Activated T-cell treated with anti-CD3 and anti-CD28 coated beads for 48 hours (primary cell): ENCODE measurements around the gene C6orf132.

ENCODE experiments used
- DNase-seq: peaks from one replicate; pipeline ENCODE4 v3.0.0-alpha.2; 2020; ENCODE audit warnings: low read depth

Gene C6orf132

DNA sequence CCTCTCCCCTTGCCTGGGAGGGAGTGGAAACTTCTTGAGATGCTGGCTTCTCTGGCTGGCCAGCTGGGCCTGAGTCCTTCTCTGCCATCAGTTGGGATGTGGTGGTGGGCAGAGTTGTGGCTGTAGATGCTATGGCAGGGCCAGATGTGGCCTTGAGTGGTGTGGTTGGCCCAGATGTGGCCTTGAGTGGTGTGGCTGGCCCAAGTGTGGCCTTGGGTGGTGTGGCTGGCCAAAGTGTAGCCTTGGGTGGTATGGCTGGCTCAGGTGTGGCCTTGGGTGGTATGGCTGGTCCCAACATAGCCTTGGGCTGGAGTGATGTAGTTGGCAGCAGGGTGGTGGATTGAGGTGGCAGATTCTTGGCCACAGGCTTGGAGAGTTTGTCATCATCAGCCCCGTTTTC, 36.7 kb downstream of the C6orf132 start:
- no peak for DNase-seq

DNA sequence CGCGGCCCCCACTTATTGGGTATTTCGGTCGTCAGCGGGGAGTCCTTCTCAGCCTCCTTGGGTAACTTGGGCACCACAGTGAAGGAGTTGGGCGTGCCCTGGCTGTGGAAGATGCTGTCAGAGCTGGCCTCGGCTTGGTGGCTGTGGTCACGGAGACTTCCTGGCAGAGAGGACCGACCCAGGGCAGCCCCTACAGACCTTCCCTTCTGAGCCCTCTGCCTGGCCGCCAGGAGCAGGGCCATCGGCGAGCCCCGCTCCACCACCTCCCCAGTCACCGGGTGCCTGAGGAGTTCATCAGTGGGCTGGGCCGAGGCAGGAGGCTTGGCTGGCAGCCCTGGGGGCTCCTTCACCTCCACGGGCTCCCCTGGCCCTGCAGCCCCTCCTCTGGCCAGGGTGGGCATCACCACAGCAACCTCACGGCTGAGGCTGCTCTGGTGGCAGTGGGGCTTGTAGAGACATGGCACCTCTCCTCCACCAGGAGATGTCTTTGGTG, 37.2 kb downstream of the C6orf132 start:
- DNase-seq, result no peak

DNA sequence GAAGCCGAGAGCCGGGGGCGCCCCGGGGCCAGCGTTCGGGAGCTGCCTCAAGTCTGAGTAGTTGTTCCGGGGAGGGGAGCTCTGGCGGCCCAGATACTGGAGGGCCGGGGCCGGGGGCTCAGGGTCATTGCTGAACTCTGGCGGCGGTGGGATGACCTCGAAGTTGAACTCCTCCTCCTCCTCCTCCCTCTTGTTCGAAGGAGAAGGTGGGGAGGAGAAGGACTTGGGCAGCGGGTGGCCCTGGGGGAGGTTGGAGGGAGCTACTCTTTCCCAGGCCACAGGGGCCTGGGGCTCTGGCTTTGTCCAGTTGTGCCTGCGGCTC, 37.7 kb downstream of the C6orf132 start:
- DNase-seq, result no peak

DNA sequence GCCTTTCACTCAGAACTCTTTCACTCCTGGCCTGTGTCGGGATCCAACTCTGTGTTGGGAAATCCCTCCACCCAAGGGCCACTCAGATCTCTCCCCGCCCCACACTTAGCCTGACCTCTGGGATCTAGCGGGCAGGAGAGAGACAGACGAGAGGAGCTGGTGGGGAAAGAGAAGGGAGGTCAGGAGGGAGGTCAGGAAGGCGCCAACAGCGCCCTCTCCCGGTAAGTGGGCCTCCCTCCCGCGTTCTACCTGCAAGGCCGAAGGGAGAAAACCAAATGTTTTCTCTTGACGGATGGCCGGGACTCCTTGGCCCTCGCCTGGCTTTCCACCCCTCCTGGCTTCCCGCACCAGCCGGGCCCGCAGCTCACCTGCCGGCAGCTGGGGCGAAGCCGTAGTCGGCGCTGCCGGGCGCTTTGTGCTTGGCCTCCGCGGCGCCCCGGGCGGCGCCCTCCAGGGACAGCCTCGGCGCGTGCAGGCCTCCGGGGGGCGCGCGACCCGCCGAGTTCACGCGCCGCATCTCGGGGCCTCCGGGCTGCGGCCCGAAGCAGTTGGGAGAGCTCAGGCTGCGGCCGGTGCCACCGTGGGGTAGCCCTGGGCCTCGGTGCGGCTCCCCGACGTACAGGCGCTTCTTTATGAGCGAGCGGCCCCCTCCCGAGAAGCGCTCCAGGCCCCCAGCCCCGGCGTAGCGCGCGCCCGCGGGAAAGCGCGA, 38.2 kb downstream of the C6orf132 start:
- DNase-seq, result peak; percentile 78

DNA sequence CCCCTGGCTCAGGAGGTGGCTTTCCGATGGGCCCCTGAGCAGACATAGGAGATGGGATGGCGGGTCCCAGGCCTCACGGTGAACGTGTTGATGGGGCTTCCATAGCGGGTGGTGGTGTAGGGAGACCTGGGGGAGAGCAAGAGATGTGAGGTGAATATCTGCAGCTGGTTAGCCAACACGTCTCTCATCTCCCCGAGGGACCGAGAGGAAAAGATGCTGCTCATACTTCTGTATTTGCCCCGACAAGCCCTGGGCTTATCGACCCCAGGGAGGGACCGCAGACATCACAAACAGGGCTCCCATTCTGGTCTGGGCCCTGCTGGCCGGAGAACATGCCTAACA, 38.7 kb downstream of the C6orf132 start:
- DNase-seq, result no peak

DNA sequence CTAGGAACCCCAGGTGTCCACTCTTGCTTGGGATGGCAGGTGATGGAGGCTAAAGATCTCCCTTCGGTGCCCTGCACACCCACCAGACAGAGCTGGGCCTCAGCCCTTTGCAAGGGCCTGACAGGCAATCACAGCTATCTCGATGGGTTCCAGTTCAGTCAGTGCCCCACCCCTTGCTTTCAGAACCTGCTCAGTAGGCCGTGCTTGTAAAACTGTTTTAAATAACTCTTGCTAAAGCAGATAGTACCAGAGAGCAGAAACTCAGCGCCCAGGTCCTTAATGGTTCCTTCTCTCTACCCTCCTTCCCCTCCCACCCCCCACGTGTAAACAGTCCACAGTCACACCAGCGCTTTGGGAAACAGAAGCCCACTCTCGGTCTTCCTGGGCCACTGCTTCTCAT, 39.2 kb downstream of the C6orf132 start:
- DNase-seq, result no peak

DNA sequence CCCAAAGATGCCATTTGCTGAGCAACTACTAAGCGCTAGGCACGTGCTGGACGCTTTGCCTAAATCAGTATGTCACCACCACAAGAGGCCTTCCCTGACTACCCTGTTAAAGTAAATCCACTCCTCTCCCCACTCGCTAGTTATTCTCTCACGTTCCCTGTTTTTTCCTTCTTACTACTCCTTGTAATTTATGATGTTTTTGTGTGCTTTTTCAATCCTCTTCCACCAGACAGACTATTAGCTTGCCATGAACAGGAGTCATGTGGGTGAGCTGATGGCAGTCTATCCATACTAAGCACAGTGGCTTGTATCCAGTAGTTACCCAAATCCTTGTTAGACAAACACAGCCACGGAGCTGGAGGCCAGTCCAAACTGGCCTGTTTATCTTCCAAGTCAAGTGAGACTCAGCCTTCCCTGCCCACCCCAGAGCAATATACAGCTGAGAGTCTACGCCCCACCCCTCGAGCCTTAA, 41.2 kb downstream of the C6orf132 start:
- DNase-seq, result no peak

DNA sequence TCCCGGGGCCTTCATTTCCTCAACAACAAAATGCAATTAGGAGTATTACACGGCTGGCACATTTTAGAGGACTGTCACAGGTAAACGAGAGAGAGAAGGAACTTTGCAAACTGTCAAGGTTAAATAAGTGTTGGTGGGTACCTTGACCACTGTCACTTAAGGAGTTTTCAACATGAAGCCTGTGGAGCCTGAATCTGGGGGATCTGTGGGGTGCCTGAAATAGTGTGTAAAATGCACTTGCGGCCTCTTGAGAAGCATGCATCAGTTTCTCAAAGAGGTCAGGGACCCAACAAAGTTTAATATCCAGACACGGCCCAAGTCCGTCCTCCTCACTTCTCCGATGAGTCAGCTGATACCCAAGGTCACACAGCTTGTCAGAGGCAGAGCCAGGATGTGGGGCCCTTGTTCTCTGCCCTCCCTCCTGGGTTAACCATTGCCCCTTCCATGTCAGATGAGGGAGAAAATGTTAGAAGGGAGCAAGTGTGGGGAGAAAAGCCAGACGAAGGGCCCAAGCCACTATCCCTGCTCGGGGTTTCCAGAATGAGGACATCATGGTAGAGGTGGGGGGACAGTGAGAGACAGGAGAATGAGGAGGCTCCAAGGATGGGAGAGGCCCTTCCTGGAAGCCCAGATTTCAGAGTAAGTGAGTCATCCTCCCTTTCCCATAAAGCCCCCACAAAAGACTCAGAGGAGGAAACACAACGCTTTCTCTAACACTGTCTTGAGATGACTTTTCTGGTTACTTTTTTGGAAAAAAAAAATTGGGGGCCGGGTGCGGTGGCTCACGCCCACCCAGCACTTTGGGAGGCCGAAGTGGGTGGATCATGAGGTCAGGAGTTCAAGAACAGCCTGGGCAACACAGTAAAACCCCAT, 42.2 kb downstream of the C6orf132 start:
- peak; percentile 41 for DNase-seq

DNA sequence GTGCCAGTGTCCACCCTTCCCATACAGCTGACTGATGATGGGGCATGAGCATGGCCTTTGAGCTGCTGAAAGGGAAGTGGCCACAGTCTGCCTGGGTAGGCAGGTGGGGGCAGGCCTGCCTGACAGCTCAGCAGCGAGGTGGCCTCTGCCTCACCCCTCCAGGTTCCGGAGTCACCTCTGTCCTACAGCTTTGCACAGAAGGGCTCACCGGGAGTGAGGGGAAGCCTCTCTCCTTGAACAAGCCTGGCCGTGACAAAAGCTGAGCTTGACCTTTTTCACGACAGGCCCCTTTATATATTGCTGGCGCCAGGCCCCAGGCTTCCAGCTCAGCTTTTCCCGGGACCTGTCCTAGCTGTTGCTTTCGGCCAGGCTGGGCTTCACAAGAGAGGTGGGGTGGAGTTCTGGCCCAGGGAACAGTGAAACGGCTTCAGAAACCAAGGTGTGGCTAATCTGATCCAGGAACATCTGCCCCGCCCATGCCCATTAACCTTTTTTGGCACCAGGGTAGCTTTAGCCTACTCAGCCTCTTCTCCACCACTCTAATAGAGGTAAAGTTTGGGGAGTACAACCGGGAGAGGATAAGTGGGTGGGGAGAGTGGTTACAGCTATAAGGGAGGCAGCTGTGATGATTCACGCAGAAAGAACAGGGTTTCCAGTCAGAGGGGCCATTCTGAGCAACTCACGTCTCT, 42.9 kb downstream of the C6orf132 start:
- peak; percentile 38 for DNase-seq

DNA sequence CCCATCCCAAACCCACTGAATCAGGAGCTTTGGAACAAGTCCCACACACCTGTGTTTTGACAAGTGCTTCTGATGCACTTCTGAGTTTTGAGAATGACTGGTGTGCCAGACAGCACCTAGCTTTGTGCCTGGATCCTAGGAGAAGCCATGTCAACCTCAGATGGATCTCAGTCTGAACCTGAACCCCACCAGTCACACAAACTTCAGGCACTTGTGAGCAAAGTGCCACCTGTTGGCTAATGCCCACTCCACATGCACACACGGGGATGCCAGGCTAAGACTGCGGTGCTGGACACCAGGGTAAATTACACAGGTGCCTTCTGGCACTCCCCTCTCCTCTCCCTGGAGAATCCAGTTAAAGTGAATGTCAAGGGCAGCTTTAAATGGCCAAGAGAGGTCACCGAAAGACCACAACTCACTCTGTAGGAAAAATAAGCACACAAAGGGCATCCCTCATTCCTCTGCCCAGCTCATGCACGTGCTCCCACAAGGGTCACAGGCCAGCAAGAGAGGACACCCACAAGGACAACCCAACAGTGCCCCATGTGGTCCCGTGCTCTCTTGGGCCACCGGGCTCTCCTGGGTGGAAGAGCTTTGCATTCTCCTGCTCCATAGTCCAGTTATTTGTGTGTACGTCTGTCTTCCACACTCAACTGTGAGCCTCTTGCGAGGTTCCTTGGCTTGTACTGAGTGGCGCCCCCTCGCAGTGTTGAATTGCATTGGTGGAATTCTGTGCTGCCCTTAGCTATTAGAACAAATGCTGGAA, 46.5 kb downstream of the C6orf132 start:
- no peak for DNase-seq

DNA sequence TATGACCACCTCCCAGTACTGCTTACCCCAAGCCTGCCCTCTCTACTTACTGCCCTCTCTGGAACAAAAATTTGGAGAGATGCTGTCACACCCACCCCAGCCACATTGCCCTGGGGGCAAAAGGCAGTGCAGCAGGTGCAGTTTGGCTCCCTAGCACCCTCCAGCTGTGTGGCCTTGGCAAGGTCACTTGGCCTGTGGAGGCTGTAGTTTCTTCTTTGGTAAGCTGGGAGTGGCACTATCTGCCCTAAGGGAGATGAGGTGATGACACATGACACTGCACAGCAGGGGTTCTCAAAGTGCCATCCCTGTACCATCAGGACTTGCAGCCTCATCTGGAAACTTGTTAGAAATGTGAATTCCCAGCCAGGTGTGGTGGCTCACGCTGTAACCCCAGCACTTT, 47.3 kb downstream of the C6orf132 start:
- no peak for DNase-seq

DNA sequence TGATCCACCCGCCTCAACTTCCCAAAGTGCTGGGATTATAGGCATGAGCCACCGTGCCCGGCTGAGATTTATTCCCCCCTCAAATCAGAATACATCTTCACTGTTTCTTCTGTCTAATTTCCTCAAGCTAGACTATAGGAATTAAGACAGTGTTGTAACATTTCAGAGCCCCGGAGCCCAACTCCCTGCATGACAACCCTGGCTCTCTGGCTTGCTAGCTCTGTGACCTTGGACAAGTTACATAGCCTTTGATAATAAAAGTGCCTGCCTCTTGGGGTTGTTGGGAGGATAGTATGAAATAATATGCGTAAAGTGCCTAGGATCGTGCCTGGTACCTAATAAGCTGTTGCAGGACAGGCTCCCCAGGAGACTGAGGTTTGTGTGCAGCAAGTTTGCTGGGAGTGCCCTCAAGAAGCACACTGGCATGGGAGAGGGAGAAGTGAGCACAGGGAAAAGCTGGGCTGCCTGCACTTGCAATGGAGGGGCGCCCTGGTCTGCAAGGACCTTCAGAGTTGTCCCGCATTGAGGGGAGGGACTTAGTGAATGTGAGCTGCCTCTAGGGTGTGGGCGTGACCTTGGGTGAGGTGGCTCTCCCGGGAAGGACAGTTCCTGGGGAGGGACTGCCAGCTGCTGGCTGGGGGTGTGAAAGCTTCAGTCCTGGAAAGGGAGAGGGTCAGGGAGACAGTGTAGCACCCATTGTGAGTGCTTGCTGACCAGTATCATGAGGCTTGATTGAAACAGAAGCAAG, 48.7 kb downstream of the C6orf132 start:
- DNase-seq, result no peak

DNA sequence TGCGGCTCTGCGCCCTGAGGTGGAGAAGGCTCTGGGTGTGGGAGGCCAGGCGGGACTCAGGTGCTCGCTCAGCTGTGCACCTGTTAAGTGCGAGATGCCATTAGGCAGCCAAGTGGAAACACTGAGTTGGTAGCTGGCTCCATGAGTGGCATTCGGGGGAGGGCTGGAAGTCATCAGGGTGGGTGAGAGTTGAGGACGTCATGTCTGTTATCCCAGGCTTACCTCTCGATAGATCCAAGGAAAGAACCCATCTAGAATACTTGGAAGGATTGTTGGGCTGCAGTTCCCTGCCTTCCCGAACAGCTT, 50.7 kb downstream of the C6orf132 start:
- no peak for DNase-seq

DNA sequence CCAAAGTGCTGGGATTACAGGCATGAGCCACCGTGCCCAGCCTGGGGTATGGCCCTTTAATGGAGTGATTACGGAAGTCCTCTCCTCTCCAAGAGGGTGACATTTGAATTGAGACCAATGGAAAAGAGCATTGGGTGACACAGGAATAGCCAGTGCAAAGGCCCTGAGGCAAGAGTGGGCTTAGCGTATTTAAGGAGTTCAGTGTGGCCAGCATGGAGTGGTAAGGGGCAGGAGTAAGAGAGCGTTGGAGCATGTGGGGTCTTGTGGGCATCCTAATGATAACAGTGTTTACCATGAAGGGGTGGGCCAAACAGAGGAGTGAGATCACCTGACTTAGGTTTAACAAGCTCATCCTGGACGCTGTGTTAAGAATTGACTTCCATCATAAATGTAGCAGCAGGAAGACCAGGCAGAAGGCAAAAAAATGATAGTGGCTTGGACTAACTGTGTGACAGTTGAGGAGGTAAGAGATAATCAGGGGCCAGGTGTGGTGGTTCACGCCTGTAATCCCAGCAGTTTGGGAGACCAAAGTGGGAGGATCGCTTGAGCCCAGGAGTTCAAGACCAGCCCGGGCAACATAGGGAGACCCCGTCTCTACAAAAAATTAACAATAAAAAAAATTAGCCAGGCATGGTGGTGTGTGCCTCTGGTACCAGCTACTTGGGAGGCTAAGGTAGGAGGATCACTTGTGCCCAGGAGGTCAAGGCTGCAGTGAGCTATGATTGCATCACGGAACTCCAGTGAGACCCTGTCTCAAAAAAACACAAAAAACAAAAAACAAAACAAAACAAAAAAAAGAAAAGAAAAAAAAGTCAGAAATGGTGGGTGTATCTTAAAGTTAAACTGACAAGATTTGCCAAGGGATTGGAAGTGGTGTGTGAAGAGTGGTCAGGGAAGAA, 51.4 kb downstream of the C6orf132 start:
- DNase-seq, result no peak

DNA sequence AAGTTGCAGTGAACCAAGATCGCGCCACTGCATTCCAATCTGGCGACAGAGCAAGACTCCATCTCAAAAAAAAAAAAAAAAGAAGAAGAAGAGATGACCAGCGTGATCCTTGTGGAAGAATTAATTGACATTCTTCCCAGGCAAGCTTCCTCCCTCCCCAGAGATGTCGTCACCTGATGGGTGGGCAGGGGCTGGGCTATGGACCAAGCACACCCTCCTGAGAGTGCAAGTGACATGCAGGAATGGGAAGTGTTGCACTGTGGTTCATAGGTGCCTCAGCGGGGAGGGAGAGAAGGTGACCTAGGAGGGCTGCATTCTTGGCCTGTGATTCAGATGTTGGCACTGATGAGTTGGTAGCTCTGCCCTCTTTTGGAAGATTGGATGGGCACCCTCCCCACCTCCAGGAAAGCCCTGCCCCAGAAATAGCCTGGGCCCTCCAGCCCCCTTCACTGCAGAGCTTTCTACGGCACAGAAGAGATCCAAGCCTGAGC, 54.3 kb downstream of the C6orf132 start:
- DNase-seq, result no peak

DNA sequence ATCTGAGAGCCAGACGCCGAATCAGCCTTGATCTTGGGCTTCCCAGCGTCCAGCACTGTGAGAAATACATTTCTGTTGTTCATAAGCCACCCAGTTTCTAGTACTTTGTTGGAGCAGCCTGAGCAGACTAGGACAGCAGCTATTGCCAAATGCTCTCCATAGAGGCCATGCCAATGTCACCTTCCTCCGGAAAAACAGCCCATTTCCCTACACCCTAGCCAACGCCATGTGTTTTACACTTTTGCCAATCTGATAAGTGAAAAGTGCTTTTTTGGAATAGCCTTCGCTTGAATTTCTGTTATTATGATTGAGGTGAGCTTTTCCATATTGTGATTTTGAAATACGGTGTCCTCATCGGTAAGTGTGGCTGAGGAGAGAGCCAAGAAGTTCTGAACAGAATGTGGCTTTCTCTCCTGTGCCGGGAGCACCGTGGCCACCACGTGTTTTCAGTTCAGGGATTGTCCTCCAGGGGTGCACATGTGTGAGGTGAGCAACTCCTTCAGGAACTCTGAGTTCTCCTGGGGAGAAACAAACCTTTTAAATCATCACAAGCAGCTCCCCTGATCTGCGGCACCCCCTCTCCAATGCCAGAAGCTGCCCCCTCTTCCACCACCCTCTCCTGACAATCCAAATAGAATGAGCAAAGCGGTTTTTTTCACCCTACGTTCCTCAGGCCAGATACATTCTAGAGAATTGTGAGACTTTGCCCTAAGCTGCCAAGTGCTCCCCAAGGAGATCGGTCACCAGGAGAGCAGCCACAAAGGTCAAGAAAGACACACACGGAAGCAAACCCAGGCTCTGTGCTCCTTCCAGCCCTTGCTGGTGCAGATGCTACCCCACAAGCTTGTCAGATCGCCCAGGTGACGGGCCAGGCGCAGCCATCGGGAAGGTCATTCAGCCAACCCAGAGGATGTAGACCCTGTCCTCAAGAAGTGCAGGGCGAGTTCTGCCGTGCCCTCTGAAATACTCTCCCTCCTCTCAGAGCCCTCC, 56.1 kb downstream of the C6orf132 start:
- no peak for DNase-seq

DNA sequence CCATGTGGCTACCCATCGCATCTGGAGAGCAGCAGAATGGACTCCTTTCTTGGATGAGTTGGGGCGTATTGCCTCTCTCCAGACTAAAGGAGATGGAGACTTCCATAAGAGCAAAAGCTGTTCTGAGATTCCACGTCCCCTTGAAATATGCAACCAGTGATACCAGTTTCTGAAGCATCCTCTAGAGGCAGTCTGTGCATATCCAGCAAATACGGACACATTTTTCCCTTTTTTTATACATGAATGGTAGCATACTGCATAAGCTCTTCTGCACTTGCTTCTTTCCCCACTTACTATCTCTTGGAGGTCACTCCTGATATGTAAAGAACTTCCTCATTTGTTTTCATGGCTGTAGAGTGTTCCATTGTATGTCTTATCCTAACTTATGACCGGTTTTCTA, 57.5 kb downstream of the C6orf132 start:
- DNase-seq, result no peak

DNA sequence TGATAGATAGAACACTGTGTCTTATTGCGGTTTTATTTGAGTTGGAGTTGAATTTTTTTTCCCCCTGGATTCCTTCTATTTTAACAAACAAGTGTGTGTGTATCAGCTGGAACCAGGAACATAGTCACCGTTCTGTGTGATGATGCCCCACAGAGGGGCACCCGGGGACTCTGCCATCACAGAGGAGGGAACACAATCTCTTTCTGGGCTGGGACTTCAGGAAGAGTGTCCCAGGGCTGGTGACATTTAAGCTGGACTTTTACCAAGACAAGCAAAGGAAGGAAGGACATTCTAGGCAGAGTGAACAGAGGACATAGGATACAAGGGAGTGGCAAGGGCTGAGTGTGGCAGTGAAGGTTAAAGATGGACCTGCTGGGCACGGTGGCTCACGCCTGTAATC, 58.9 kb downstream of the C6orf132 start:
- DNase-seq, result no peak

DNA sequence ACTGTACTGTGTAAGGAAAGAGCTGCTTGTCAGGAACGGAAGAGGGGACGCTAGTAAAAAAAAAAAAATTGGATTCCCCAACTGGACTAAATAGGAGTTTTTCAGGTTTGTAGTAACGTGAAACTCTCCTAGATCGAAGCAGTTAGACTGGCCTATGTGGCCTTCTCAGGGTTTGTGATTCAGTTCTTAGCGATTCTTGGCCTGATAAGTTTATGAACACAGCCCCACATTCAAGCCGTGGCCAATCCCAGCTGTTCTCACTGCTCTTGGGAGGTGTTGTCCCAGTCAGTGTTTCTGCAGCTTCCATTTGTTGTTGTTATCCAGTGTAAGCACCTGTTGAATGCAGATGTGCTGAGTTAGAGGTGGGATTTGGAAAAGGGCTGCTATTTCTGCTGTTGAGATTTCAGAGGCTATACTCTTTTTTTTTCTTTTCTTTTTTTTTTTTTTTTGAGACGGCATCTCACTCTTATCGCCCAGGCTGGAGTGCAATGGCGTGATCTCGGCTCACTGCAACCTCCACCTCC, 62.4 kb downstream of the C6orf132 start:
- no peak for DNase-seq
